TTC549 (cell line): ENCODE data around the gene CCNQ.

Experiments used
- FAIRE-seq: peaks from 2 replicates; lab custom pipeline; 2012; peaks lifted over from hg19 to GRCh38; lab: Jason Lieb, UNC

Gene CCNQ

GRCh38 chrX:153539171-153539978 is 59.6 kb downstream of the CCNQ start:
- FAIRE-seq, result no peak

- no peak for FAIRE-seq
Measured at GRCh38 chrX:153538424-153538823, 60.5 kb downstream of the CCNQ start.
